HG03469 (cell line): ENCODE results near the gene TGM5.
"Not testable (repeated sequence)": the region's sequence is repeated elsewhere in the genome, so short reads cannot be mapped to it uniquely, and the experiment has no call there.

ENCODE experiments used
- ATAC-seq: cut with Tn5 transposase; IDR thresholded peaks from one replicate; pipeline ENCODE4 v1.9.1; 2021; ENCODE audit warnings: mild to moderate bottlenecking, moderate library complexity, moderate number of reproducible peaks; ENCODE audit not compliant: unreplicated experiment

Gene TGM5, protein sequence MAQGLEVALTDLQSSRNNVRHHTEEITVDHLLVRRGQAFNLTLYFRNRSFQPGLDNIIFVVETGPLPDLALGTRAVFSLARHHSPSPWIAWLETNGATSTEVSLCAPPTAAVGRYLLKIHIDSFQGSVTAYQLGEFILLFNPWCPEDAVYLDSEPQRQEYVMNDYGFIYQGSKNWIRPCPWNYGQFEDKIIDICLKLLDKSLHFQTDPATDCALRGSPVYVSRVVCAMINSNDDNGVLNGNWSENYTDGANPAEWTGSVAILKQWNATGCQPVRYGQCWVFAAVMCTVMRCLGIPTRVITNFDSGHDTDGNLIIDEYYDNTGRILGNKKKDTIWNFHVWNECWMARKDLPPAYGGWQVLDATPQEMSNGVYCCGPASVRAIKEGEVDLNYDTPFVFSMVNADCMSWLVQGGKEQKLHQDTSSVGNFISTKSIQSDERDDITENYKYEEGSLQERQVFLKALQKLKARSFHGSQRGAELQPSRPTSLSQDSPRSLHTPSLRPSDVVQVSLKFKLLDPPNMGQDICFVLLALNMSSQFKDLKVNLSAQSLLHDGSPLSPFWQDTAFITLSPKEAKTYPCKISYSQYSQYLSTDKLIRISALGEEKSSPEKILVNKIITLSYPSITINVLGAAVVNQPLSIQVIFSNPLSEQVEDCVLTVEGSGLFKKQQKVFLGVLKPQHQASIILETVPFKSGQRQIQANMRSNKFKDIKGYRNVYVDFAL

DNA sequence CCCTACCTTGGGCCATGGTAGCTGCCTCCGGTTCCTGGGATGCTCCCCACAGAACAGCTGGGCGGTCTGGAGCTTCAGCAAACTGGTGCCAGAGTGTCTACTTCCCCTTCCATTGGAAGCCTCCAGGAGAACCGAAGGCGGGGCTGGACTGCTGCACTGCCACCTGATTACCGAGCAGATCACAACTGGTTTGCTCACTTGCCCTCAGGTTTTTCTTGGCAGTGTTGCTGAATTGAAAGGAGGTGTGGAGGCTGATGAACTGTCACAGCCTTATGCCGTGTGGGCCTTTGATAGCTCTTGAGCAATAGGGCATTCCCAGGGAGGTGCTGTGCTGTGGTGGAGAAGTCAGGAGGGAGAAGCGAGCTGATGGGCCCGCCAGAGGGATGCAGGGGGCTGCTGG is at the start of gene TGM5:
Gene TGM5, minus strand, starts transcription at position 95 of the 400 bp plus-strand sequence. Its CDS starts 79 bp downstream, at position 16.
- ATAC-seq: no peak

DNA sequence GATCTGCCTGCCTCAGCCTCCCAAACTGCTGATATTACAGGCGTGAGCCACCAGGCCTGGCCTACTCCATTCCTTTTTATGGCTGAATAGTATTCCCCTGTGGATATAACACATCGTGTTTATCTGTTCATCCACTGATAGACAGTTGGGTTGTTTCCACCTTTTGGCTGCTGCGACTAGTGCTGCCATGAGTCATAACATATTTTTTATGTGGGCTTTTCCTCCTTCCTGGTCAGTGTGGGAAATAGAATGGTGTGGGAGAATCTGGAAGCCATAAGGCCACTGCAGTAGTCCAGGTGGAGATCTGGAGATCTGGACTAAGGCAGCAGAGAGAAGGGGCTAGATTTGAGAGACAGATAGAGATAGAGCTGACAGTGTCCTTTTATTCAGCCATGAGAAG is 47.4 kb upstream of the TGM5 start:
- no peak for ATAC-seq

DNA sequence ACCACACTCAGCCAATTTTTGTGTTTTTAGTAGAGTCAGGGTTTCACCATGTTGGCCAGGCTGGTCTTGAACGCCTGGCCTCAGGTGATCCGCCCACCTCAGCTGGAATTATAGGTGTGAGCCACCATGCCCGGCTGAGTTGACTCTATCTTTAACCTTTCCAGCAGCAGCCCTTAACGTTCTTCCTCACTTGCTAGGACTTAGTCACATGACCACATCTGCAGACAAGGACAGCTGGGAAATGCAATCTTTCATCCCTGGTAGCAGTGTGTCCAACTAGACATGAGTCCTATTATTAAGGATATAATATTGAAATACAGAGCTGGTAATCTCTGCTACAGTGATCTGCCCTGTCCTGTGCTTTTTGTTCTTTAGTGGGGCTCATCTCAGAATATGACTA is 45.6 kb upstream of the TGM5 start:
- no peak for ATAC-seq

DNA sequence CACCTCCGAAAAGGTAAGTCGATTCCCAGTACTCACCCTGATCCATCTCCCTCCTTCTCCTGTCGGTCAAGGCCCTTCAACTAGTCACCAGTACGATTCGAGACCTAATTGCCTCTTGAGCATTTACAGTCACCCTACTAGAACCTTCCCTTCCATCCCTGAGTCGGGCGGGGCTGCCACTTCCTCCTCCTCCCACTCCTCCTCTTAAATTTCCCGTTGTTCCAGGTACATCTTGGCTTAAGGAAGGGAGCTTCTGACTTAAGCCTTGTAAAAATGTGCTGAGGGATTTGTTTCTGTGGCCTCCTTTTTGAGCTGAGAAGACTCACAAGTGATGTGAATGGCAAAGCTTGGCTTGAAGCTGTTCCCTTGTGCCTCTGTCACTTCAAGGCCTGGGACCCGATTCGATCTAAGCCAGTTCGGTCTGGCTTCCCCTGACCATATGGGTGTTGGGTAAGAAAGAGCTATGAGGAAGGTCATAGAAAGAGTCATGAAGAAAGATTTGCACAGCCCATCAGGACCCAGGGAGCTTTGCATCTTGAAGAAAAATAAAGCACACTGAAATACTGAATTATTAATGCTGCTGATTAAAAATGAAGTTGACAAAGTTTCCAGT is 35.6 kb upstream of the TGM5 start, which contains the start of gene TGM7:
Gene TGM7, minus strand, starts transcription at position 51 of the 613 bp plus-strand sequence.
- no peak for ATAC-seq

DNA sequence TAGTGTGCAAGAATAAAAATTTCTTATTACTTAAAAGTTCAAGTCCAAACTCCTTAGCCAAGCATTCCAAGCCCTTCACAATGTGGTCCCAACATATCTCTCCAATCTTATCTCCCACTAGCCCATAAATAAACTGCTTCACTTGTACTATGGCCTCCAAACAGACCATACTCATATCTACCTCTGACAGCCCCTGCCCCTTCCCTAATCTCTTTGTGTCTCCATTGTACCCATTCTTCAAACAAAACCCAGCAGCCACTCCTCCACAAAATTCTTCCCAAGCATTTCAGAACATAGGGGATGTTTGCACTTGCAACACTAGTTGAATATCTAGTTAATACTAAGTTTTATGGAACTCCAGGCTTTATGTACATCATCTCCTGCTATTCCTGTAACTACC is 33.2 kb upstream of the TGM5 start:
- ATAC-seq: no peak

DNA sequence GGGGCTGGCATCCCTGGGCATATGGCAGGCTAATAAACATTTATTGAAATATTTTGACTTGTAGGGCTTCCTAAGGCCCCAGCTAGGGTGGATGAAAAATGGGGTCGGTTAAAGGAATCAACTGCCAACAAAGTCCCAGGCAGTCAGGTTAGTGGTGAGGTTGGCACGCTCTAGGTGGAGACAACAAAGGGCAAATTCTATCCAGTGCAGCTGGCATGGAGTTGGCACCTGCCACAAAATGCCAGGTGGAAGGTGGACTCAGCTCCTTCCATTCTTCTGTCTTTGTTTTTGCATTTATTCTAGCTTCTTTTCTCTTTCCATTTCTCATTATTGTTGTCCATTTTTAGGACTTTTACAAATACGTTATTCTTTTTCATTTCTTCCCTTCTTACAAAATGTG is 32.7 kb upstream of the TGM5 start:
- ATAC-seq: no peak

DNA sequence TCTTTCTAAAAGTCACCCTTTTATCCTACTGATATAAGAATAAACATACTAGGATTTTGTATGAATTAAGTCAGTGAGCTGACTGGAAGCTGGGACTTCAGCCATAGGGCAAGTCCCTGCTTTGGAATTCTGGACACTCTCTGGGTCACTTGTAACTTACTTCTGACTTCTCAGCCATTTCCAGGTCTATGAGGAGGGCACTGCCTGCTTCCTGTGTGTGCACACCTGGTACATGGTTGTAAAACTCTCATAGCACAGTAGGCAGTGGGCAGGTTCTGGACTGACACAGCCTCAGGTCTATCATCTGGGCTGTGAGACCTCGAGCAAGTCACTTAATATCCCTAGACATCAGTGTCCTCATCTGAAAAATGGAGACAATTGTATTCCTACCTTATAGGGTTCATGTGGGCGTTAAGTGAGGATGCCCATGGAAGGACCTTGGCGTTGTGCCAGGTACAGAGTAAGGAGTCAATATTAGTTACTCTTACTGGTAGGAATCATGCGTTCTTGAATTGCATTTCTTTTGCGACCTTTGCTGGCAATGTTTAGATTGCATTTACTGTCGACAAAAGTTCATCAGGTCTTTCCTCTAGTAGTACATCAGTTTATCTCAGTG is 27.5 kb upstream of the TGM5 start:
- no peak for ATAC-seq

DNA sequence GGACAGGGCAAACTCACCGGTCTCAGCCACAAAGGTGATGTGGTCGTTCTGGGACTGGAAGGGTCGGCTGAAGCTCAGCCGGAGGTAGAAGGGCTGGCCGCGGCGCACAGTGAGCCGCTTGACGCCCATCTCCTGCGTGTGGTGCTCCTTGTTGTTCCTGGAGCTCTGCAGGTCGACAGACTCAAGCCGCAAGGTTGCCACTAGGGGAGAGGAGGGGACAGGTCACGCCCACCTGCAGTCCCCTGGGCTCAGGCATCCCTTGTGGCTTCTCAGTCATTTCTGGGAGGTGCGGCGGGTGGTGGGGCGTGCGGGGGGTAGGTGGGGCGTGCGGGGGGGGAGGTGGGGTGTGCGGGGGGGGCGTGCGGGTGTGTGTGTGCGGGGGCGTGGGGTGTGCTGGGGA is 26.7 kb upstream of the TGM5 start:
- ATAC-seq: no peak

DNA sequence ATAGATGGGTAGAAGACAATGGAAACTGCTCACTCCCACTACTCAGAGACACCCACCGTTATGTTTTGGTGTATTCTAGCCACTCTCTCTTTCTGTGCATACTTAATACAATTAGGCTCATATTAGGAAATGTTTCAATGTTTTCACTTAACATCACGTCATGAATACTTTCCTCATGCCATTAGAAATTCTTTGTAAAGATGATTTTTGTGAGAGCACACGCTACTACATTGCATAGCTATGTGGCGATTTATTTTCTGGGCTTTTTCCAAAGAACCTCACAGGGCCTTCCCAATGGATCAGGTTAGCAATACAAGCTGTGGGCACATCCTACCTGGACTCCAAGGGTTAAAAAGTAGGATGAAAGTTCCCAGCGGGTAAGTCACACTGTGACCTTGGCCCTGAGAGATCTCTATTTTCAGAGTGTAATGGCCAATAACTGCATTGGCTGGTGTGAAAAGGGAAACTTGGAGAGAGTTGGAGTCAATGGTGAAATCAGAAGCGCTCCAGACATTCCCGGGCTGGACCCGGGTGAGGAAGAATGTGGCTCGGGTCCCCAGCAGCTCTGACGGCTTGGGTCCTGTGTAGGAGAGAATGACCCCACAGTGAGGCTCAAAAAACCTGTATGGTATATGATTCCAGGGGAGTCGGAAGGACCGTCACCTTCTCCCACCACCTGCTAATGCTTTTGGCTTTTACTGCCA is 25.8 kb upstream of the TGM5 start:
- ATAC-seq: no peak

DNA sequence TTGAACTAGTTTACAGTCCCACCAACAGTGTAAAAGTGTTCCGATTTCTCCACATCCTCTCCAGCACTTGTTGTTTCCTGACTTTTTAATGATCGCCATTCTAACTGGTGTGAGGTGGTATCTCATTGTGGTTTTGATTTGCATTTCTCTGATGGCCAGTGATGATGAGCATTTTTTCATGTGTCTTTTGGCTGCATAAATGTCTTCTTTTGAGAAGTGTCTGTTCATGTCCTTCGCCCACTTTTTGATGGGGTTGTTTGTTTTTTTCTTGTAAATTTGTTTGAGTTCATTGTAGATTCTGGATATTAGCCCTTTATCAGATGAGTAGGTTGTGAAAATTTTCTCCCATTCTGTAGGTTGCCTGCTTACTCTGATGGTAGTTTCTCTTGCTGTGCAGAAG is 22.9 kb upstream of the TGM5 start:
- not testable (repeated sequence) for ATAC-seq

DNA sequence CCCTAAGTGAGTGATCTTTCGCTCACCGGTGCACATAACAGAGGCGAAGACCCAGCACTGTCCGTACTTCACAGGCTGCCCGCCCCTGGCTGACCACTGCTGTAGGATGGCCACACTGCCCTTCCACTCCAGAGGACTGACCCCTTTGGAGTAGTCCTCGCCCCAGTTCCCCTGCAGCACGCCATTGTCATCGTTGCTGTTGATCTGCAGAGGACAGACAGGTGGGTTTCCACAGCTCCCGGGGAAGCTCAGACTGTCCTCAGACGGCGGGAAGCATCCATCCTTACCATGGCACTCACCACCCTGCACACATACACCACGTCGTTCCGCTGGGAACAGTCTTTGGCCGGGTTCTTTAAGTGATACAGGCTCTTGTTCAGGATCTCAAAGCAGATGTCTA is 20.5 kb upstream of the TGM5 start:
- ATAC-seq: no peak

DNA sequence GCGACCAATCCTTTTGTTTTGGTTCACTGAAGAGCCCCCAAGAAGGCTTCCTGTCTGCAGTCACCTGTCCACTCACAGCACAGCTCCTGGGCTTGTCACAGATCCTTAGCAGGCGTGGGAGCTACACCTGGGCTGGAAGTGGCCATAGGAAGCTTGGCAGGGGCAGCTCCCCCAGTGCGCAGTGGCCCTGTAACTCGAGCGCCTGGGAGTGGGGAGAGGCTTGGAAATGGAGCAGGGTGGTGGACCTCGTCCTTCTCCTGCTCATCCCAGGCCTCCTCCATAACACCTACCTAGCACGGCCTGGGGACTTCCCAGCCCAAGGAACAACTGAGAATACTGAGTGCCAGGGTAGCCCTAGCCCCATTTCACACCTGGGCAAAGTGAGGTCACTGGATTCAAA is 19.3 kb upstream of the TGM5 start:
- no peak for ATAC-seq

DNA sequence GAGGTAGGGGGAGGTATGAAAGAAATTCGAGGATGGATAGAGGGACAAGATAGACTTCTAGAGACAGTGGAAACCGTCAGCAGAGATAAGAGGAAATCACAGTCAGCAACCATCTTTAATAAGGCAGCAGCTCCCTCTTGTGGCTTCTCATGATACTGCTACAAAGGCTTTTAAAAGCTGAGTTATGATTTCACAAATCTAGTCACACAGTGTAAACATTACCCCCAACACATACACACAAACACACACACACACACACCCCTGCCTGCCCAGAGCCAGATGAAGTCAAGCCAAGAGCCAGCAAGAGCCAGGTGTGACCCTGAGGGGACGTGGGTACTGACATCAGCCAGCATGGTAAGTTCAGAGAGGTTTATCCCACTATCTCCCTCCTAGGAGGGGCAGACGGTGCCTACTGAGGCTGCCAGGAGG is 18.9 kb upstream of the TGM5 start:
- no peak for ATAC-seq

DNA sequence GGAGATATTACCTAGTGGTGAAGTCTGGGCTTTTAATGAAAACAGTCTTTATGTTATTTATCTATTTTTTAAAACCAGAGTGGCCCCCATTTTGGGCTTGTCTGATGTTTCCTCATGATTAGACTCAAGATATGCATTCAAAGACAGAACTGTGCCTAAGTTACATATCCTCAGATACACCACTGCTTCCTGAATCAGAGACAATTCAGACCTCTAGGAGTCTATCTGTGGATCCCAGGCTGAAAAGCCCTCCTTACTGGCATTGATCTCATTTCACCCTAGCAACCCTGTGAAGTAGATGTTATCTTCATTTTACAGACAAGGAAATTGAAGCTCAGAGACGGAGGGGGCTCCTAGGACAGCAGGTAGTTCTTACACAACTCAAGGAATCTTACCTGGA is 16.8 kb upstream of the TGM5 start:
- ATAC-seq: no peak

DNA sequence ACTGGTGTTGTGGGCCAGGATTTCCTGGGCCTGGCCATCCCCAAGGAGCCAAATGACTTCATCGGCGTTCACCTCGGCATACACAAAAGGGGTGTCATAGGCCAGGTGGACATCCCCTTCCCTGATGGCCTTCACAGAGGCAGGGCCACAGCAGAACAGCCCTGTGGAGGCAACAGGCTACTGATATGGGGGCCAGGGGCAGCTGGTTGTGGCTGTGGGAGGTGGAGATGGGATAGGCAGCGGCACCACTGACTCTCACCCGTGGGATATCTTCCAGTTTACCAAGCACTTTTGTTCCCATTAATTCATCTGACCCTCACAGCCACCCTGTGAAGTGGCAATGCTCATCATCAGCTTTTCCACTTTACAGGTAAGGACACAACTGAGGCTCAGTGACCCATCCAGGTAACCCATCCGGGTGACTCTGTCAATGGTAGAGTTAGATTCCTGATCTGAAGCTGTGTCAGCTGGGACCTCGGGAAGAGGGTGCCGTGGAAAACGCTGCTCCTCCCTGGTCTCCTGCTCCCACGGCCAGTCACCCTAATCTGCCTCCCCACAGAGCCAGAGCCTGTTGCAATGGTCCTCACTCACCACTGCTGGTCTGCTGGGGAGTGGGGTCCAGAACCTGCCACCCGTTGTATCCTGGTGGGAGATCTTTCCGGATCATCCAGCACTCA is 15.3 kb upstream of the TGM5 start:
- no peak for ATAC-seq

DNA sequence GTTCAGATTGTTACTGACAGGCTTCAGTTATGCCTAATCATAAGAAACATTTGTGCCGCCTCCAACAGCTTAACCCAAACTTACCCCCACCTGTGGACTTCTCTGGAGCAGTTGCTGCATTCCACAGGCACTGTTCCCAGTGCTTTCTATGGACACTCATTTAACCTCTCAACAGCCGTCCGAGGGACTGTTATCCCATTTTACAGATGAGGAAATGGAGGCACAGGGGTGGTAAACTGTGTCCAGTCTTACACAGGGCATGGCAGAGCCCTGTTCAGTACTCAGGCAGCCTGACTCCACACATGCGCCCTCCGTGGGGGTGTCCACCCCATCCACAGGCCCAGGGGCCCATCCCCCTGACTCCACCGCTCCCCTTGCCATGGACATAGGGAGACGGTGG is 14.3 kb upstream of the TGM5 start:
- no peak for ATAC-seq

DNA sequence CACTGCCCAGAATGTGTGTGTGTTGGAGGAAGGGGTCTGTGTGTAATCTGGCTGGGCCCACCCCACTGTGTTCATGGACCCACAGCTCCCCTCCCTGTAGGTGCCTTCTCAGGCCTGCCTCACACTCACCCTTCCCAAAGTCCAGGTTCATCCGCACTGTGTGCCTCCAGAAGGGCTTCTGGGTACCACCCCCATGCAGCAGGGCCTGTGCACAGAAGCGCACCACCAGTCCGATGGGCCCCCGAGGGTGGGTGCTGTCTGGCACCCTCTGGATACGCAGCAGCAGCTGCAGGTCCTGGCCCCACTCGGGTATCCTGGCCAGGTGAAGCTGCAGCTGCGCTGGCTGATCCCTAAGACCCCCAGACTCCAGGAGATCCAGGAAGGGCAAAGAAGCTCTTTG is 12.8 kb upstream of the TGM5 start:
- no peak for ATAC-seq

DNA sequence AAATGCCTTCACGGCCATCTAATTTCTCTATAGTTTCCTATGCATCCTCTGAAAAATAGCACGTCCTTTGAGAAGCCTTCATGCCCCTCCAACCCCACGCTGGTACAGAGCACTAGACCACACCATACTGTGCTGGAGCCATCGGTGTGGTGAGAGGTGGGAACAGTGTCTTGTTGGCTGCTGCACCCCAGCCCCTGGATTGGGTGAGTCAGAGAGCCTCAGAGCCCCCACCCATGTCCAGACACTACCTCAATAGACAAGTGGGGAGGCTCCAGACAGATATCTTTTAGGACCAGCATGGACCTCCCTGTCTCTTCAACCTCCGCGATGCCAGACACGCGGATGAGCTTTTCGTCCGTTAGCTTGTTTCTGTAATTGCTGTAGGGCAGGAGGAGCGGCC is 12.1 kb upstream of the TGM5 start:
- ATAC-seq: no peak

DNA sequence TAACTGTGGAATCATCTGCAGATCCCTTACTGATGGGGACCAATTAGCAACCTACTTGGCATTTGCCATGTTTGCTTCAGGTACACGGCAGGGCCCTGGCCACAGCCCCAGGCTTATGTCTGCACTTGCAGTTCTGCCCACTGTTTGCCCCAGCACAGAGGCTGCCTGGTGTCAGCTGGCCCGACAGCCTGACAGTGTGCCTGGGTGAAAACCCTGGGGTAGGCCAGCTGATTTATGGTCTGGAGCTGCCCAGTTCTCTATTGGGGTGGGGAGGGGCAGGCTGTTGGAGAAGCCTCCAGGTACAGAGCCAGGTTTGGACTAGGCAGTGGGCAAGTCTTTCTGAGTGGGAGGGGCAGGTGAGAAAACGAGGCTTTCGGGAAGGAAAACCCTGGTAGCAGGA is 11.2 kb upstream of the TGM5 start:
- no peak for ATAC-seq

DNA sequence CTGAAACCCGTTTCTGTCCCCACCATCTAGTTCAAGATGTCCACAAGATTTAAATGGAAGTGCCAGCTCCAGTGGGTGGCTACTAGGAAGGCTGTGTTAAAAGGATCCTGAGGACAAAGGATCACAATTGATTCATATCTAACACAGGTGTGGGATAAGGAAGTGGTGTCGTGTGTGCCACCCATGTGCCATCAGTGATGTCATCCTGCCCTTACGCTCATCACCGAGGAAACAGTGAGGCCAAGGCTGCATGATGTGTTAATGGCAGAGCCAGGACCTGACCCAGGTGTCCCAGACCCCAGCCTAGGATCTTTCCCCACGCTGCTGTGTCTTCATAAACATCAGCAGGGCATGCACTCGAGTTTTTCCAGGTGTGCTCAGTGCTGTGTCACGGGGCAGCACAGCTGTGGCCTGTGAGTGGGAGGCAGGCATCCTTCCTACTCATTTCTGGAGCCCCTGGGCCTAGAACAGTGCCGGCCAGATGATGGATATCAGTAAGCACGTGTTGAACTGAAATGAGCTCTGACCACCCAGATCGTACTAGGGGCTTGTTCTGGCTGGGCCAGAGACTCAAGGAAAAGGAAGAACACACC is 10.6 kb upstream of the TGM5 start:
- ATAC-seq: no peak
